H9 (cell line): Measurements from ENCODE around the gene THRB. TPM values are rescaled to one million over a fixed set of nuclear protein-coding genes. Genes with fewer than 3 reads are reported as not detected.

Experiments used
- DNase-seq: peaks from one replicate; pipeline ENCODE4 v3.0.0-alpha.2; 2017
- H2AFZ ChIP-seq: one replicate; pipeline ENCODE4 v1.6.1; 2013; ENCODE audit warnings: mild to moderate bottlenecking, low read length, control low read depth, moderate library complexity
- H2AK5ac ChIP-seq: 2 replicates; pipeline ENCODE4 v1.6.1; 2013; ENCODE audit warnings: low read length, control low read depth, mixed read lengths; ENCODE audit not compliant: insufficient read length
- H2BK120ac ChIP-seq: one replicate; pipeline ENCODE4 v1.6.1; 2013; ENCODE audit warnings: low read depth, mild to moderate bottlenecking, low read length, control low read depth, inconsistent platforms; ENCODE audit not compliant: poor library complexity, severe bottlenecking
- H2BK12ac ChIP-seq: 2 replicates; pipeline ENCODE4 v1.6.1; 2013; ENCODE audit warnings: low read length, control low read depth, mixed read lengths, low read depth; ENCODE audit not compliant: insufficient read length
- H2BK15ac ChIP-seq: 2 replicates; pipeline ENCODE4 v1.6.1; 2013; ENCODE audit warnings: low read depth, low read length, control low read depth
- H2BK20ac ChIP-seq: one replicate; pipeline ENCODE4 v1.6.1; 2013; ENCODE audit warnings: low read depth, mild to moderate bottlenecking, low read length, control low read depth, inconsistent platforms; ENCODE audit not compliant: poor library complexity, severe bottlenecking
- H2BK5ac ChIP-seq: 2 replicates; pipeline ENCODE4 v1.6.1; 2013; ENCODE audit warnings: low read length, control low read depth, mixed read lengths; ENCODE audit not compliant: insufficient read length
- H3K14ac ChIP-seq: 2 replicates; pipeline ENCODE4 v1.6.1; 2013; ENCODE audit warnings: low read length, control low read depth; ENCODE audit not compliant: insufficient read depth
- H3K18ac ChIP-seq: 2 replicates; pipeline ENCODE4 v1.6.1; 2013; ENCODE audit warnings: low read depth, mild to moderate bottlenecking, mixed read lengths, low read length, control low read depth; ENCODE audit not compliant: insufficient read length
- H3K23ac ChIP-seq: 2 replicates; pipeline ENCODE4 v1.6.1; 2013; ENCODE audit warnings: low read length, control low read depth, mixed read lengths, low read depth; ENCODE audit not compliant: insufficient read length
- H3K23me2 ChIP-seq: 2 replicates; pipeline ENCODE4 v1.6.1; 2013; ENCODE audit warnings: low read depth, mild to moderate bottlenecking, mixed read lengths, low read length, control low read depth; ENCODE audit not compliant: insufficient read length, poor library complexity, severe bottlenecking
- H3K27ac ChIP-seq: 2 replicates; pipeline ENCODE4 v1.5.1; 2013; ENCODE audit warnings: low read length, control low read depth, mixed read lengths, low read depth; ENCODE audit not compliant: insufficient read length
- H3K27me3 ChIP-seq: 2 replicates; pipeline ENCODE4 v1.6.1; 2013; ENCODE audit warnings: low read length, control low read depth, inconsistent platforms; ENCODE audit not compliant: insufficient read depth
- H3K4ac ChIP-seq: 2 replicates; pipeline ENCODE4 v1.6.1; 2013; ENCODE audit warnings: low read depth, mild to moderate bottlenecking, control low read depth, inconsistent platforms, low read length, moderate library complexity
- H3K4me1 ChIP-seq: 2 replicates; pipeline ENCODE4 v1.6.1; 2013; ENCODE audit warnings: low read length, control low read depth, inconsistent platforms; ENCODE audit not compliant: insufficient read depth
- H3K4me2 ChIP-seq: 2 replicates; pipeline ENCODE4 v1.6.1; 2013; ENCODE audit warnings: low read length, control low read depth, mixed read lengths; ENCODE audit not compliant: insufficient read length, insufficient read depth
- H3K56ac ChIP-seq: 2 replicates; pipeline ENCODE4 v1.6.1; 2013; ENCODE audit warnings: low read depth, mild to moderate bottlenecking, mixed read lengths, low read length, control low read depth; ENCODE audit not compliant: insufficient read length
- H3K79me1 ChIP-seq: 2 replicates; pipeline ENCODE4 v1.6.1; 2013; ENCODE audit warnings: low read depth, mild to moderate bottlenecking, moderate library complexity, low read length, control low read depth, inconsistent platforms; ENCODE audit not compliant: insufficient read depth, poor library complexity, severe bottlenecking
- H3K79me2 ChIP-seq: 2 replicates; pipeline ENCODE4 v1.6.1; 2013; ENCODE audit warnings: low read length, control low read depth, inconsistent platforms; ENCODE audit not compliant: insufficient read depth
- H3K9ac ChIP-seq: 2 replicates; pipeline ENCODE4 v1.6.1; 2013; ENCODE audit warnings: low read length, control low read depth, mixed read lengths; ENCODE audit not compliant: insufficient read length; ENCODE audit errors: extremely low read depth
- H3K9me3 ChIP-seq: one replicate; pipeline ENCODE4 v1.6.1; 2013; ENCODE audit warnings: low read depth, low read length, inconsistent platforms; ENCODE audit not compliant: control insufficient read depth
- H3T11ph ChIP-seq: one replicate; pipeline ENCODE4 v1.6.1; 2013; ENCODE audit warnings: mild to moderate bottlenecking, low read length, control low read depth, inconsistent platforms
- H4K20me1 ChIP-seq: one replicate; pipeline ENCODE4 v1.6.1; 2013; ENCODE audit not compliant: control insufficient read depth, insufficient read length, insufficient read depth
- H4K5ac ChIP-seq: 2 replicates; pipeline ENCODE4 v1.6.1; 2013; ENCODE audit warnings: low read depth, mild to moderate bottlenecking, mixed read lengths, low read length, control low read depth; ENCODE audit not compliant: insufficient read length
- H4K8ac ChIP-seq: replicated peaks from 2 replicates; pipeline ENCODE4 v1.6.1; 2013; ENCODE audit warnings: low read length, control low read depth, mixed read lengths, low read depth; ENCODE audit not compliant: insufficient read length
- H4K91ac ChIP-seq: 2 replicates; pipeline ENCODE4 v1.6.1; 2013; ENCODE audit warnings: low read depth, mild to moderate bottlenecking, moderate library complexity, mixed read lengths, low read length, control low read depth; ENCODE audit not compliant: insufficient read length
- H3K27ac Mint-ChIP-seq, 3 experiments: 2 replicates in 2 of 3; 3 replicates in 1 of 3; pipeline ENCODE4 v1.8.0; 2020 to 2021; ENCODE audit warnings: mixed read lengths in 3 of 3, mild to moderate bottlenecking in 1 of 3, moderate library complexity in 1 of 3
- H3K27me3 Mint-ChIP-seq: 2 replicates; pipeline ENCODE4 v1.8.0; 2021; ENCODE audit warnings: low read depth, mild to moderate bottlenecking, moderate library complexity, mixed read lengths
- H3K36me3 Mint-ChIP-seq, 3 experiments: 2 replicates in 2 of 3; 3 replicates in 1 of 3; pipeline ENCODE4 v1.8.0; 2020 to 2021; ENCODE audit warnings: low read depth in 3 of 3, mixed read lengths in 3 of 3; ENCODE audit not compliant: insufficient read depth in 1 of 3
- H3K4me1 Mint-ChIP-seq, 2 experiments: 2 replicates each; pipeline ENCODE4 v1.8.0; 2020; ENCODE audit warnings: mixed read lengths in 2 of 2
- H3K4me3 Mint-ChIP-seq, 2 experiments: 2 replicates in 1 of 2; 3 replicates in 1 of 2; pipeline ENCODE4 v1.8.0; 2020 to 2021; ENCODE audit warnings: mild to moderate bottlenecking in 2 of 2, mixed read lengths in 2 of 2, moderate library complexity in 1 of 2
- H3K9me3 Mint-ChIP-seq, 2 experiments: 2 replicates in 1 of 2; 3 replicates in 1 of 2; pipeline ENCODE4 v1.8.0; 2020; ENCODE audit warnings: mild to moderate bottlenecking in 2 of 2, mixed read lengths in 2 of 2, moderate library complexity in 1 of 2
- WGBS: extraction: QIAGEN DNeasy Blood & Tissue Kit; methylation state at CpG from one replicate; pipeline ENCODE4 v1.1.7; 2013; ENCODE audit warnings: missing lambda C conversion rate, low lambda C conversion rate, mixed read lengths; ENCODE audit not compliant: insufficient read length; ENCODE audit errors: extremely low coverage; 5-methylcytosine and 5-hydroxymethylcytosine counted together
- total RNA-seq: library from RNA; stranded (reverse); gene quantifications from 2 replicates; pipeline ENCODE4 v1.2.1, GENCODE V29; 2021
- TF ChIP-seq, protein P1 (sequence below): fragments of 200-600 bp; sonication (generic); conservative IDR thresholded peaks from 3 replicates; pipeline ENCODE4 v1.8.0; 2021; ENCODE audit warnings: antibody characterized with exemption, mild to moderate bottlenecking

Gene THRB
- total RNA-seq, 1 experiment from 2014 or later: 8.6 TPM

DNA sequence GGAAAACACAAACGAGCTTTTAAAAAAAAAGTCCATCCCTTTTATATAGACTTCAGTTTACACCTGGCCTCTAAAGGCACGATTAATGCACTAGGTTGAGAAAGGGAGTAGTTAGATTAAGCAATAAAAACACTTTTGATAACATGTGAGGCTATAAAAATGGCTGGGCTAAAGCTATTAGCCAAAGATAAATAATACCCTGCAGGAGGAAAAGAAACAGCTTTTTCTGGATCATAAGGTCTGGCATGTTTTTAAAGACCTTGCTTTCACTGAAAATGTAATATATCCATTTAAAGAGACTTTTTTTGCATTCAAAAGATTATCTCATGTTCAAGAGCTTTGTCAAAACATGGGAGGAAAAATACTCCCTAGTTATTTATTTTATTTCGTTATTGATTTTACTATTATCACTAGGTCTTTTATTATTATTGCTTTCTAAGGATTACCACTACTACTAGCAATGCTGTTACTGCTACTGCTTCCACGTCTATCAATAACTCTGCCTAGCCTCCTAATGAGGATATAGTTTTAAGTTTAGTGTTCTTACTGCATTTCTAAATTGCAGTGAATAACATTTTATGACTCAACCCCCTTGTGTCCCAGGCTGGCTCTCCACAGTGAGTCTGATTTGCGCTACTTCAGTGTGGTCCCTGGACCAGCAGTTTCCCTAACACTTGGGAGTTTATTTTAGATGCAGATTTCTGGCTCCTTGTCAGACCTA, 93.4 kb downstream of the THRB start:
- H2BK120ac ChIP-seq: no peak overlapping the region
- peaks cover 0 to 13% (median 0%) of the 10 kb centered on the region in 3 experiments; a peak in 2 of 7 replicates for H3K36me3 Mint-ChIP-seq
- no peak overlapping the region for H2BK15ac ChIP-seq
- no peak overlapping the region; a peak in 1 of 7 replicates for H3K27ac Mint-ChIP-seq
- H3T11ph ChIP-seq: no peak overlapping the region
- H3K9me3 Mint-ChIP-seq: peaks cover 5 to 6% of the 10 kb centered on the region in 2 experiments; a peak in 2 of 5 replicates
- H3K23ac ChIP-seq: no peak overlapping the region
- no peaks in the 10 kb centered on the region; the same call in 1 of the 2 replicates for H3K4me1 ChIP-seq
- H3K4me3 Mint-ChIP-seq: no peak overlapping the region; a peak in 1 of 5 replicates
- no peaks in the 10 kb centered on the region for H3K9me3 ChIP-seq
- no peak overlapping the region for H2AK5ac ChIP-seq
- WGBS: no CpG with 5 or more reads among the region's 5 CpGs
- TF ChIP-seq, protein P1, sequence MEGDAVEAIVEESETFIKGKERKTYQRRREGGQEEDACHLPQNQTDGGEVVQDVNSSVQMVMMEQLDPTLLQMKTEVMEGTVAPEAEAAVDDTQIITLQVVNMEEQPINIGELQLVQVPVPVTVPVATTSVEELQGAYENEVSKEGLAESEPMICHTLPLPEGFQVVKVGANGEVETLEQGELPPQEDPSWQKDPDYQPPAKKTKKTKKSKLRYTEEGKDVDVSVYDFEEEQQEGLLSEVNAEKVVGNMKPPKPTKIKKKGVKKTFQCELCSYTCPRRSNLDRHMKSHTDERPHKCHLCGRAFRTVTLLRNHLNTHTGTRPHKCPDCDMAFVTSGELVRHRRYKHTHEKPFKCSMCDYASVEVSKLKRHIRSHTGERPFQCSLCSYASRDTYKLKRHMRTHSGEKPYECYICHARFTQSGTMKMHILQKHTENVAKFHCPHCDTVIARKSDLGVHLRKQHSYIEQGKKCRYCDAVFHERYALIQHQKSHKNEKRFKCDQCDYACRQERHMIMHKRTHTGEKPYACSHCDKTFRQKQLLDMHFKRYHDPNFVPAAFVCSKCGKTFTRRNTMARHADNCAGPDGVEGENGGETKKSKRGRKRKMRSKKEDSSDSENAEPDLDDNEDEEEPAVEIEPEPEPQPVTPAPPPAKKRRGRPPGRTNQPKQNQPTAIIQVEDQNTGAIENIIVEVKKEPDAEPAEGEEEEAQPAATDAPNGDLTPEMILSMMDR: no peak
- no peak overlapping the region for H3K14ac ChIP-seq
- H3K27ac ChIP-seq: no peak overlapping the region
- H3K27me3 ChIP-seq: peaks cover 2% of the 10 kb centered on the region; the same call in 1 of the 2 replicates
- H3K23me2 ChIP-seq: no peaks in the 10 kb centered on the region
- H3K9ac ChIP-seq: no peak overlapping the region
- H3K4me2 ChIP-seq: no peak overlapping the region
- peaks cover 21% of the 10 kb centered on the region for H3K27me3 Mint-ChIP-seq
- no peak overlapping the region for H4K91ac ChIP-seq
- H3K79me1 ChIP-seq: no peaks in the 10 kb centered on the region
- no peak overlapping the region for H4K8ac ChIP-seq
- no peak overlapping the region for H2AFZ ChIP-seq
- peaks cover 20% of the 10 kb centered on the region in 2 experiments for H3K4me1 Mint-ChIP-seq
- no peak overlapping the region for H3K4ac ChIP-seq
- H2BK5ac ChIP-seq: no peak overlapping the region
- H3K18ac ChIP-seq: no peak overlapping the region
- H2BK12ac ChIP-seq: no peak overlapping the region
- no peak for DNase-seq
- no peaks in the 10 kb centered on the region for H3K79me2 ChIP-seq
- H3K56ac ChIP-seq: no peak overlapping the region
- H2BK20ac ChIP-seq: no peak overlapping the region
- no peaks in the 10 kb centered on the region for H4K20me1 ChIP-seq
- H4K5ac ChIP-seq: no peak overlapping the region
